B cell (primary cell): ENCODE measurements around the gene ALKBH5. TPM values are rescaled to one million over a fixed set of nuclear protein-coding genes. Genes with fewer than 3 reads are reported as not detected.

Source experiments
- ATAC-seq: fragments of 200-7000 bp; cut with Tn5 transposase; one replicate; pipeline ENCODE4 v1.10.0; 2021; ENCODE audit warnings: low read depth, mild to moderate bottlenecking, moderate number of reproducible peaks, moderate library complexity
- CTCF ChIA-PET: fragments of 350-600 bp; sonication (Branson Sonifier 250); formaldehyde crosslinking; loops from one replicate; lab custom pipeline; 2021; ENCODE audit warnings: antibody characterized with exemption, inconsistent platforms; lab: Charles Lee
- POLR2A ChIA-PET: fragments of 350-600 bp; sonication (Branson Sonifier 250); formaldehyde crosslinking; loops from one replicate; lab custom pipeline; 2021; ENCODE audit warnings: antibody characterized with exemption; lab: Charles Lee
- DNase-seq: peaks from one replicate; pipeline ENCODE4 v3.0.0; 2013
- H2AFZ ChIP-seq: 2 replicates; pipeline ENCODE4 v1.6.1; 2012; ENCODE audit warnings: mild to moderate bottlenecking, low read depth, low read length; ENCODE audit not compliant: insufficient read depth, poor library complexity, severe bottlenecking
- H3K27ac ChIP-seq, 2 donors: 1 replicate in 1 of 2; 2 replicates in 1 of 2; pipeline ENCODE4 v1.5.1; 2012 to 2013; ENCODE audit warnings: low read length in 2 of 2, mild to moderate bottlenecking in 2 of 2, moderate library complexity in 1 of 2
- H3K27me3 ChIP-seq, 4 experiments: fragments of 200-600 bp in 1 of 4; sonication (generic) in 1 of 4; replicated peaks in 1 of 4; 1 replicate in 2 of 4; 2 replicates in 2 of 4; pipeline versions ENCODE4 v1.6.1 to v1.7.0; 2013 to 2016; ENCODE audit warnings: low read length in 3 of 4, mild to moderate bottlenecking in 2 of 4, mixed read lengths in 1 of 4, moderate library complexity in 1 of 4; ENCODE audit not compliant: insufficient read depth in 4 of 4, control insufficient read depth in 3 of 4; ENCODE audit errors: control extremely low read depth in 1 of 4
- H3K36me3 ChIP-seq, 2 experiments: replicated peaks in 1 of 2; 1 replicate in 1 of 2; 2 replicates in 1 of 2; pipeline versions ENCODE4 v1.6.1 to v1.7.1; 2013; ENCODE audit warnings: low read length in 1 of 2; ENCODE audit not compliant: insufficient read depth in 2 of 2, control insufficient read depth in 1 of 2; ENCODE audit errors: control extremely low read depth in 1 of 2, extremely low read depth in 1 of 2
- H3K4me1 ChIP-seq, 2 donors: fragments of 200-600 bp in 1 of 2; sonication (generic) in 1 of 2; 1 replicate in 1 of 2; 2 replicates in 1 of 2; pipeline versions ENCODE4 v1.5.1 to v1.6.1; 2013 to 2017; ENCODE audit warnings: low read length in 2 of 2; ENCODE audit not compliant: control insufficient read depth in 2 of 2, insufficient read depth in 2 of 2
- H3K4me2 ChIP-seq: replicated peaks from 2 replicates; pipeline ENCODE3; 2012; ENCODE audit warnings: mild to moderate bottlenecking, low read depth, low read length; ENCODE audit not compliant: poor library complexity, severe bottlenecking
- H3K4me3 ChIP-seq, 5 experiments: fragments of 200-600 bp in 1 of 5; sonication (generic) in 1 of 5; 1 replicate in 3 of 5; 2 replicates in 2 of 5; pipeline versions ENCODE4 v1.5.1 to v1.7.0; 2011 to 2016; ENCODE audit warnings: low read length in 4 of 5, mild to moderate bottlenecking in 4 of 5, low read depth in 2 of 5, control low read depth in 1 of 5, moderate library complexity in 1 of 5; ENCODE audit not compliant: insufficient read depth in 1 of 5; ENCODE audit errors: control extremely low read depth in 1 of 5, extremely low read depth in 1 of 5
- H3K79me2 ChIP-seq: fragments of 200-600 bp; sonication (generic); one replicate; pipeline ENCODE4 v1.6.0; 2016; ENCODE audit warnings: low read length; ENCODE audit not compliant: control insufficient read depth, insufficient read depth
- H3K9ac ChIP-seq: fragments of 200-600 bp; sonication (generic); 2 replicates; pipeline ENCODE4 v1.6.1; 2017; ENCODE audit warnings: mild to moderate bottlenecking, low read length, moderate library complexity
- H3K9me3 ChIP-seq, 3 donors: one replicate each; pipeline versions ENCODE4 v1.6.1 to v1.7.1; 2013; ENCODE audit warnings: low read length in 2 of 3; ENCODE audit not compliant: control insufficient read depth in 2 of 3, insufficient read depth in 1 of 3; ENCODE audit errors: control extremely low read depth in 1 of 3
- H4K20me1 ChIP-seq: 2 replicates; pipeline ENCODE4 v1.6.0; 2012; ENCODE audit warnings: mild to moderate bottlenecking, low read length; ENCODE audit not compliant: insufficient read depth, control insufficient read depth, poor library complexity, severe bottlenecking
- H3K27ac Mint-ChIP-seq: one replicate; pipeline ENCODE4 v1.8.0; 2021; ENCODE audit warnings: mixed read lengths
- H3K27me3 Mint-ChIP-seq: one replicate; pipeline ENCODE4 v1.8.0; 2021; ENCODE audit warnings: mixed read lengths
- H3K4me1 Mint-ChIP-seq: one replicate; pipeline ENCODE4 v1.8.0; 2021; ENCODE audit warnings: mixed read lengths
- H3K4me3 Mint-ChIP-seq: one replicate; pipeline ENCODE4 v1.8.0; 2021; ENCODE audit warnings: mixed read lengths
- H3K9me3 Mint-ChIP-seq: one replicate; pipeline ENCODE4 v1.8.0; 2022; ENCODE audit warnings: mixed read lengths; ENCODE audit not compliant: insufficient read depth
- EZH2 ChIP-seq: IDR thresholded peaks from 2 replicates; pipeline ENCODE4 v1.6.1; 2012; ENCODE audit warnings: borderline replicate concordance, low read depth, mild to moderate bottlenecking, moderate library complexity, low read length; ENCODE audit not compliant: insufficient read depth, poor library complexity, severe bottlenecking
- WGBS: methylation state at CpG from one replicate; pipeline ENCODE4 v1.1.5; 2013; ENCODE audit warnings: missing lambda C conversion rate; ENCODE audit not compliant: insufficient coverage; 5-methylcytosine and 5-hydroxymethylcytosine counted together
- intact Hi-C: fragments of 100-400 bp; cut with micrococcal nuclease; formaldehyde crosslinking; loops from one replicate; pipeline ENCODE4 v1.10.0; 2022
- polyA plus RNA-seq: library from polyadenylated mRNA; depleted of rRNA; stranded (reverse); fragments of >200 nt; gene quantifications from 2 replicates; pipeline ENCODE4 v1.2.3, GENCODE V29; 2012
- total RNA-seq, 2 donors: library from RNA; stranded (reverse); fragments of 120-200 nt in 1 of 2; gene quantifications; 1 replicate in 1 of 2; 2 replicates in 1 of 2; pipeline versions ENCODE4 v1.2.3 to v1.2.4, GENCODE V29; 2013 to 2022
- TF ChIP-seq, protein P1 (sequence below): fragments of 200-600 bp; IDR thresholded peaks from one replicate; pipeline ENCODE4 v1.8.0; 2022; ENCODE audit warnings: antibody characterized with exemption, mild to moderate bottlenecking

The ALKBH5 gene
- total and polyA plus RNA-seq, 2 donors (not counting 1 experiment from before 2014, with no cell fraction given): 63.3 to 104 TPM

- H3K27me3 ChIP-seq: no peaks in the 10 kb centered on the region
- CTCF ChIA-PET: interaction anchor here (0.9 to 1.8 kb wide), 4 partner anchors 9 to 317 kb away, joined by 3 to 6 read pairs (median 5); partner anchors contain the start of gene MIEF2
- H3K4me3 Mint-ChIP-seq: no peak overlapping the region
- H3K9me3 Mint-ChIP-seq: no peaks in the 10 kb centered on the region
- H3K9me3 ChIP-seq: no peaks in the 10 kb centered on the region
- TF ChIP-seq, protein P1, sequence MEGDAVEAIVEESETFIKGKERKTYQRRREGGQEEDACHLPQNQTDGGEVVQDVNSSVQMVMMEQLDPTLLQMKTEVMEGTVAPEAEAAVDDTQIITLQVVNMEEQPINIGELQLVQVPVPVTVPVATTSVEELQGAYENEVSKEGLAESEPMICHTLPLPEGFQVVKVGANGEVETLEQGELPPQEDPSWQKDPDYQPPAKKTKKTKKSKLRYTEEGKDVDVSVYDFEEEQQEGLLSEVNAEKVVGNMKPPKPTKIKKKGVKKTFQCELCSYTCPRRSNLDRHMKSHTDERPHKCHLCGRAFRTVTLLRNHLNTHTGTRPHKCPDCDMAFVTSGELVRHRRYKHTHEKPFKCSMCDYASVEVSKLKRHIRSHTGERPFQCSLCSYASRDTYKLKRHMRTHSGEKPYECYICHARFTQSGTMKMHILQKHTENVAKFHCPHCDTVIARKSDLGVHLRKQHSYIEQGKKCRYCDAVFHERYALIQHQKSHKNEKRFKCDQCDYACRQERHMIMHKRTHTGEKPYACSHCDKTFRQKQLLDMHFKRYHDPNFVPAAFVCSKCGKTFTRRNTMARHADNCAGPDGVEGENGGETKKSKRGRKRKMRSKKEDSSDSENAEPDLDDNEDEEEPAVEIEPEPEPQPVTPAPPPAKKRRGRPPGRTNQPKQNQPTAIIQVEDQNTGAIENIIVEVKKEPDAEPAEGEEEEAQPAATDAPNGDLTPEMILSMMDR: no peak
- TF ChIP-seq EZH2: no peak
- H3K4me2 ChIP-seq: no peak overlapping the region
- H2AFZ ChIP-seq: no peak overlapping the region
- DNase-seq: peak; percentile 67
- intact Hi-C loops: no loop called here
- H3K27me3 Mint-ChIP-seq: no peaks in the 10 kb centered on the region
- POLR2A ChIA-PET: no interaction called here
- H3K4me1 Mint-ChIP-seq: peaks cover 6% of the 10 kb centered on the region
- no peaks in the 10 kb centered on the region for H3K4me1 ChIP-seq
- H3K36me3 ChIP-seq: peaks cover 5 to 63% of the 10 kb centered on the region in 2 experiments
- WGBS: 90% methylated on average over 41 of the region's 46 CpGs
- no peaks in the 10 kb centered on the region for H4K20me1 ChIP-seq
- no peak overlapping the region for H3K9ac ChIP-seq
- no peaks in the 10 kb centered on the region for H3K79me2 ChIP-seq
- peak; percentile 64 for ATAC-seq
- H3K27ac Mint-ChIP-seq: no peak overlapping the region
- H3K4me3 ChIP-seq: no peak overlapping the region
- H3K27ac ChIP-seq: no peak overlapping the region
Observed at GRCh38 chr17:18246880-18247612, 63.4 kb downstream of the ALKBH5 start.

DNA sequence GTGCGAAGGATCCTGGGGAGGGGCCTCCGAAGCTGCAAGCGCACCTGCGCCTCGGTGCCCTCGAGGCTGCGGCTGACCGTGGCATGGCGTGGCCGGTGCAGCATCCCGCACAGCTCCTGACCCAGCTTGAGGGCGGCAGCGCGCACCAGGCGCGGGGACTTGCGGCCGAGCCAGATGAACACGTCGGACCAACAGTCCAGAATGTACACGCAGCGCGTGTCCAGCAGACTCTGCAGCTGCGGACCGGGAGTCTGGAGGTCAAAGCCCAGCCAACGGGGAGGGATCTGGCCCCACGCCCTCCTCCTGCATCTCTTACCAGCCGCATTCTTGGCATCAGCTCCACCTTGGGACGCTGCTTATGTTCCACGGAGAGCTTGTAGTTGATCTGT is 64.0 kb downstream of the ALKBH5 start:
- Histone ChIP-seq H3K4me3 (no peak overlapping the region), H2AFZ (no peak overlapping the region), H3K79me2 (no peaks in the 10 kb centered on the region), H3K27ac (no peak overlapping the region), H3K4me1 (no peaks in the 10 kb centered on the region), H3K36me3 (peaks cover 5 to 69% of the 10 kb centered on the region in 2 experiments), H4K20me1 (no peaks in the 10 kb centered on the region), H3K4me2 (no peak overlapping the region), H3K27me3 (no peaks in the 10 kb centered on the region), H3K9me3 (no peaks in the 10 kb centered on the region), H3K9ac (no peak overlapping the region)
- 98% methylated on average over 30 of the region's 30 CpGs for WGBS
- no peak for ATAC-seq
- no peak for DNase-seq
- intact Hi-C loops: no loop called here
- H3K9me3 Mint-ChIP-seq: no peaks in the 10 kb centered on the region
- H3K27me3 Mint-ChIP-seq: no peaks in the 10 kb centered on the region
- H3K27ac Mint-ChIP-seq: no peak overlapping the region
- H3K4me3 Mint-ChIP-seq: no peak overlapping the region
- ChIA-PET POLR2A (no interaction called here), CTCF (interaction anchor here (0.9 to 1.8 kb wide), 5 partner anchors 10 to 316 kb away, joined by 3 to 6 read pairs (median 5); partner anchors contain the start of gene MIEF2)
- TF ChIP-seq EZH2: no peak
- H3K4me1 Mint-ChIP-seq: peaks cover 6% of the 10 kb centered on the region
